Measurements from ENCODE around the gene NME7.

The NME7 gene

DNA sequence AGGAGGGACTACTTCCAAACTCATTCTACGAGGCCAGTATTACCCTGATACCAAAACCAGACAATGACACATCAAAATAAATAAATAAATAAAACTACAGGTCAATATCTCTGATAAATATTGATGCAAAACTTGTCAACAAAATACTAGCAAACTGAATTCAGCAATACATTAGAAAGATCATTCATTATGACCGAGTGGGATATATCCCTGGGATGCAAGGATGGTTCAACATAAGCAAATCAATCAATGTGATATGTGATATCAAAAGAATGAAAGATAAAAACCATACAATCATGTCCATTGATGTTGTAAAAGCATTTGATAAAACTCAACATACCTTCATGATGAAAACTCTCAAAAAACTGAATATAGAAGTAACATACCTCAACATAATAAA, 36.7 kb downstream of the NME7 start:
- peaks cover 9% of the 10 kb centered on the region; the same call in 1 of the 2 replicates for H3K9me3 ChIP-seq (ENCODE audit: insufficient read depth, low read depth, low read length)
- no peak overlapping the region for H3K9ac ChIP-seq (ENCODE audit: low read depth, low read length, poor library complexity, severe bottlenecking)
- H3K4me3 ChIP-seq (ENCODE audit: low read length, poor library complexity, severe bottlenecking), result no peak overlapping the region
- H3K4me2 ChIP-seq (ENCODE audit: low read depth, low read length, poor library complexity, severe bottlenecking), result no peak overlapping the region
- no peak for TF ChIP-seq EZH2phosphoT487 (IDR thresholded peaks at IDR 0.05; ENCODE audit: borderline replicate concordance)
- TF ChIP-seq, protein P1, sequence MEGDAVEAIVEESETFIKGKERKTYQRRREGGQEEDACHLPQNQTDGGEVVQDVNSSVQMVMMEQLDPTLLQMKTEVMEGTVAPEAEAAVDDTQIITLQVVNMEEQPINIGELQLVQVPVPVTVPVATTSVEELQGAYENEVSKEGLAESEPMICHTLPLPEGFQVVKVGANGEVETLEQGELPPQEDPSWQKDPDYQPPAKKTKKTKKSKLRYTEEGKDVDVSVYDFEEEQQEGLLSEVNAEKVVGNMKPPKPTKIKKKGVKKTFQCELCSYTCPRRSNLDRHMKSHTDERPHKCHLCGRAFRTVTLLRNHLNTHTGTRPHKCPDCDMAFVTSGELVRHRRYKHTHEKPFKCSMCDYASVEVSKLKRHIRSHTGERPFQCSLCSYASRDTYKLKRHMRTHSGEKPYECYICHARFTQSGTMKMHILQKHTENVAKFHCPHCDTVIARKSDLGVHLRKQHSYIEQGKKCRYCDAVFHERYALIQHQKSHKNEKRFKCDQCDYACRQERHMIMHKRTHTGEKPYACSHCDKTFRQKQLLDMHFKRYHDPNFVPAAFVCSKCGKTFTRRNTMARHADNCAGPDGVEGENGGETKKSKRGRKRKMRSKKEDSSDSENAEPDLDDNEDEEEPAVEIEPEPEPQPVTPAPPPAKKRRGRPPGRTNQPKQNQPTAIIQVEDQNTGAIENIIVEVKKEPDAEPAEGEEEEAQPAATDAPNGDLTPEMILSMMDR (conservative IDR thresholded peaks at IDR 0.05; ENCODE audit: low read length), result no peak
- no peaks in the 10 kb centered on the region for H3K27me3 ChIP-seq (ENCODE audit: insufficient read depth, low read length, poor library complexity, severe bottlenecking)
- no peak overlapping the region for H2AFZ ChIP-seq (ENCODE audit: low read length)
- H3K4me1 ChIP-seq (ENCODE audit: insufficient read depth, low read length, poor library complexity, severe bottlenecking), result peaks cover 15% of the 10 kb centered on the region
- H3K36me3 ChIP-seq (ENCODE audit: insufficient read depth, low read length), result no peaks in the 10 kb centered on the region
- no peaks in the 10 kb centered on the region for H3F3A ChIP-seq (ENCODE audit: low read depth)
- no peaks in the 10 kb centered on the region for H3K79me2 ChIP-seq (ENCODE audit: insufficient read depth, low read length)
- H3K9me2 ChIP-seq (replicated peaks; ENCODE audit: low read depth, low read length), result no peaks in the 10 kb centered on the region
- no peaks in the 10 kb centered on the region for H4K20me1 ChIP-seq (ENCODE audit: insufficient read depth, low read length, poor library complexity, severe bottlenecking)

DNA sequence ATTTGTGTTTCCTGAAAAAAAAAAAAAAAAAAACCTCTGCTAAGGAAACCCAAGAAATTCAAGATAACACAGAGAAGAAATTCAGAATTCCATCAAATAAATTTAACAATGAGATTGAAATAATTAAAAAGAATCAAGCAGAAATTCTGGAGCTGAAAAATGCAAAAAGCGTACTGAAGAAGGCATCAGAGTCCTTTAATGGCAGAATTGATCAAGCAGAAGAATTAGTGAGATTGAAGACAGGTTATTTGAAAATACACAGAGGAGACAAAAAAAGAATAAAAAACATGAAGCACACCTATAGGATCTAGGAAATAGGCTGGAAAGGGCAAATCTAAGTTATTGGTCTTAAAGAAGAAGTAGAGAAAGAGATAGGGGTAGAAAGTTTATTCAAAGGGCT, 38.2 kb downstream of the NME7 start:
- Histone ChIP-seq H3K4me2 (ENCODE audit: low read depth, low read length, poor library complexity, severe bottlenecking) (no peak overlapping the region), H3K36me3 (ENCODE audit: insufficient read depth, low read length) (no peaks in the 10 kb centered on the region), H3K9ac (ENCODE audit: low read depth, low read length, poor library complexity, severe bottlenecking) (no peak overlapping the region), H3K27me3 (ENCODE audit: insufficient read depth, low read length, poor library complexity, severe bottlenecking) (no peaks in the 10 kb centered on the region), H2AFZ (ENCODE audit: low read length) (no peak overlapping the region), H3K9me3 (ENCODE audit: insufficient read depth, low read depth, low read length) (peaks cover 9% of the 10 kb centered on the region; the same call in 1 of the 2 replicates), H4K20me1 (ENCODE audit: insufficient read depth, low read length, poor library complexity, severe bottlenecking) (no peaks in the 10 kb centered on the region), H3F3A (ENCODE audit: low read depth) (no peaks in the 10 kb centered on the region), H3K9me2 (replicated peaks; ENCODE audit: low read depth, low read length) (no peaks in the 10 kb centered on the region), H3K4me3 (ENCODE audit: low read length, poor library complexity, severe bottlenecking) (no peak overlapping the region), H3K4me1 (ENCODE audit: insufficient read depth, low read length, poor library complexity, severe bottlenecking) (peaks cover 15% of the 10 kb centered on the region), H3K79me2 (ENCODE audit: insufficient read depth, low read length) (no peaks in the 10 kb centered on the region)
- no peak for TF ChIP-seq EZH2phosphoT487 (IDR thresholded peaks at IDR 0.05; ENCODE audit: borderline replicate concordance)
- TF ChIP-seq, protein P1 (conservative IDR thresholded peaks at IDR 0.05; ENCODE audit: low read length), result no peak

DNA sequence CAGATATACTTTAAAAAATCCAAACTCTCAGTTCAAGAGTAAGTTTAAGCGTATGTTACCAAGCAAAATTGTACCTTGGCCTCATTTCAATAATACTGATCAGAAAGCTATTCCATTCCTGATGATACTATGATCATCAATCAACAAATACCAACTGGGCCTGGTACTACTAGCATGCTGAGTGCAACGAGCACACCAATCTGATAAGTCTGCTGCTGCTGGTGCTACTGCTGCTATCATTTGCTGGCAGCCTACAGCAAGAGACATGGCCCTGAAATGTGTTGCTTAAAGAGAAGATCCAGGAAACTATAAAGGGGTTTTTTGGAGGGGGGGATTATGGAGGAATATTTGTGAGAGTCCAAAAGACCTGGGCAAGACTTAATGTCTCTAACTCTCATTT, 39.7 kb downstream of the NME7 start:
- H3K27me3 ChIP-seq (ENCODE audit: insufficient read depth, low read length, poor library complexity, severe bottlenecking), result no peaks in the 10 kb centered on the region
- TF ChIP-seq, protein P1 (conservative IDR thresholded peaks at IDR 0.05; ENCODE audit: low read length), result no peak
- TF ChIP-seq EZH2phosphoT487 (IDR thresholded peaks at IDR 0.05; ENCODE audit: borderline replicate concordance), result no peak
- H3K4me2 ChIP-seq (ENCODE audit: low read depth, low read length, poor library complexity, severe bottlenecking), result no peak overlapping the region
- peaks cover 15% of the 10 kb centered on the region for H3K4me1 ChIP-seq (ENCODE audit: insufficient read depth, low read length, poor library complexity, severe bottlenecking)
- H3K4me3 ChIP-seq (ENCODE audit: low read length, poor library complexity, severe bottlenecking), result no peak overlapping the region
- peaks cover 9% of the 10 kb centered on the region; the same call in 1 of the 2 replicates for H3K9me3 ChIP-seq (ENCODE audit: insufficient read depth, low read depth, low read length)
- H2AFZ ChIP-seq (ENCODE audit: low read length), result no peak overlapping the region
- H3K9ac ChIP-seq (ENCODE audit: low read depth, low read length, poor library complexity, severe bottlenecking), result no peak overlapping the region
- H4K20me1 ChIP-seq (ENCODE audit: insufficient read depth, low read length, poor library complexity, severe bottlenecking), result no peaks in the 10 kb centered on the region
- H3F3A ChIP-seq (ENCODE audit: low read depth), result no peaks in the 10 kb centered on the region
- no peaks in the 10 kb centered on the region for H3K36me3 ChIP-seq (ENCODE audit: insufficient read depth, low read length)
- no peaks in the 10 kb centered on the region for H3K79me2 ChIP-seq (ENCODE audit: insufficient read depth, low read length)
- H3K9me2 ChIP-seq (replicated peaks; ENCODE audit: low read depth, low read length), result no peaks in the 10 kb centered on the region

Measured in Loucy (cell line).